COLO668 (cell line): ENCODE data around the gene EXOG.

Experiments used
- DNase-seq: peaks from one replicate; lab custom pipeline; 2025; ENCODE audit not compliant: unreplicated experiment; lab: John Stamatoyannopoulos, UW

Gene EXOG

DNA sequence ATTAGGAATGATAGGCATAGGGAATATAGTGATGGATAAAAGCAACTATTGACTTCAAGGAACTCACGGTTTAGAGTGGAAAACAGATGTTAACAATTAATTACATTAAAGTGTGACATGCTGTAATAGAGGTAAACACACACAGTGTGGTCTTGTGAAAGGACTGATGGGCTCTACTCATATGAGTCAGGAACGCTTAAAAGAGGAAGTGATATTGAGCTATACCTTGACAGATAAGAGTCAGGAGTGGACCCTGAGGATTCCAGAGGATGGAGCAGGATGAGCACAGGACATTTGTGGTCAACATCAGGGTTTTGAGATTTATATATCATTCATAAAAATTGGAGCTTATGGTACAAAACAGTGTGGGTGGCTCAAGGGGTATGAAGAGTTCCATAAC, 11.0 kb downstream of the EXOG start:
- no peak for DNase-seq

DNA sequence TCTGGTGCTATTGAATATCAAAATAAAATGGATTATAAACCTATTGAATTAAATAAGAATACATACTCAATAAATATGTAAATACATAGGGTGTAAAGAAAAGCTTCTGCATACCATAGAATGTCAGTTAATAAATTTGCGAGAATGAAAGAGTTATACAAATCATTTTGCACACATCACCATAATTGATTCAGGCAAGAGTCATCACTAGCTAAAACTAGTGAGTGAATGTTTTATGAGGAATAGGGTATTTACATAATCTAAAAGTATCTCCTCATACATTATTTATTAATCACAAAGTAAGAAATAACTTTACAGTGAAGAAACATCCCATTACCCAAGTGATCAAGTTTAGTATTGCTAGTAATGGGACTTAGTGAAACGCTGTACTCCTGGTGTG, 13.6 kb downstream of the EXOG start:
- no peak for DNase-seq

DNA sequence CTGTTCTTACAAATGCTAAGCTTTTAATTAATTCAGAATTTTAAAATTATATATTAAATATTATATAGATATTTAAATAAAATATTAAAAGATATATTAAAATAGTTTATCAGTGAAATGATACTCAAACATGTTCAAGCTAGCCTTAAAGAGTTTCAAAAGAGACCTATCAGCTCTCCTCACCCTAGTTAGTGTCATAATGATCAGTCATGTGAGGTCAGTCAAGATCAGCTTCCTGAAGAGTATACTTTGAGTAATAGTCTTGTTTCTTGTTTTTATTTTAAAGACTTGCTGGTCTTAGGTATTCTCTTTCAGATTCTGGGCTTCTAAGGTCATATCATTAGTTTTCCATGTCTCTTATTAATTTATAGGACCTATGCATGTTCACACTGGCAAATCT, 14.5 kb downstream of the EXOG start:
- DNase-seq: no peak

DNA sequence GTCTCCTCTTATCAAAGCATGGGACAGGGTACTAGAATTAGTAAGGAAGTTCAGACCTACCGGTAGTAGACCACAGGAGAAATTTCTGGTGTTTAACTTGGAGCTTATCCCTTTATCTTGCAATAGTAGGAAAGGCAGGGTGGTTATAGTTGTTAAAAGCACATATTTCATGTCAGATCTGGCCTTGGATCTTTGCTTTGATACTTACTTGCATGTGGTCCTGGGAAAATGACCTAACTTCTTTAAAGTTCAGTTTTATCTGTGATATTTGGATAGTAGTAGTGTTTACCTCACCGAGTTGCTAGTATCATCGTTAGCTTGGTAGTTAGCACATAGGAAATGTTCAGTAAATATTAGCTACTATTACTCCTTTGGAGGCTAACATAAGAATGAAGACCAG, 15.4 kb downstream of the EXOG start:
- no peak for DNase-seq

DNA sequence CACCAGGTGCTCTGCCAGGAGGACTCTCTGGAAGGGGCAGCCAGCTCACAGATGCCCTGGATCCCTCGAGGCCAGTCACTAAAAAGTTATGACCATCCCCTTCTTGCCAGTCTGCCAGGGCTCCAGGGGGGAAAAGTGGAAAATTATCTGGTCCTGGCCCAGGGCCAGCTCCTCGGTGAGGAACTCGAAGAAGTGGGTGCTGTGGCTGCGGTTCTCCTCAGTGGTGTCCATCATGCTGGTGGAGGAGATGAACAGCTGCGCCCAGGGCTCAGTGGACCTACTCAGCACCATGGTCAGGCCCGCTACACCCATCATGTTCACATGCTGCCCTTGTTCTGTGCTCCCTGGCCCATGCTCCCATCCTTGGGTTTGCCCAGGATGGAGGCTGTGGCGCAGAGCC, 19.2 kb downstream of the EXOG start:
- DNase-seq: no peak

DNA sequence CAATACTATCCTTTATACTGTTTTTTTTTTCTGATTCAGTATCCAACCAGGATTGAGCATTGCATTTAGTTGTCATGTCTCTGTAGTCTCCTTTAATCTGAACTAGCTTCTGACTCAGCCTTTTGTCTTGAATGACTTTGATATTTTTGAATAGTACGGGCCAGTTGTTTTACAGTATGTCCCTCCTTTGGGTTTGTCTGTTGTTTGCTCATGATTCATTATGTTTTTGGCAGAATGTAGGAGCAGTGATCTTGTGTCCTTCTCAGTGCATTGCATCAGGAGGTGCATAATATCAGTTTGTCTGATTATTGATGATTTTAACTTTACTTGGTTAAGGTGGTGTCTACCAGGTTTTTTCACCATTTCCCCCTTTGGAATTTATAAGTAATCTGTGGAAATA, 20.5 kb downstream of the EXOG start:
- DNase-seq: no peak

DNA sequence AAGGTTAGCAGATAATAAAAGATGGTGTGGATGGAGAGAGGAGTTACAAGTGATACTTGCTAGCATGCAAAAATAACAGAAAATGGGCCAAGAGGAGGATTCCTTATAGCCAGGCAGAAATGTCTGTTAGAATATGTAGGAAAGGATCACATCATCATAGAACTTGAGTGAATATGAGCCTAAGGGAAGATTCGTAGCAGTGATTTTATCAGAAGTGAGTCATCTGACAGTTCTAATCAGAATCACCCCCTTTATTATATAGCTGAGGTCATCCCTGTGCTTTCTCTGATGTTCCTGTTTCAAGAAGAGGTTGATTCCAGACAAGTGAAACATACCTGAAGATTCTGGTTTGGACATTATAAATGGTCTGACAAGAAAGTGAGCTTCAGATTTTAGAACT, 22.9 kb downstream of the EXOG start:
- no peak for DNase-seq

DNA sequence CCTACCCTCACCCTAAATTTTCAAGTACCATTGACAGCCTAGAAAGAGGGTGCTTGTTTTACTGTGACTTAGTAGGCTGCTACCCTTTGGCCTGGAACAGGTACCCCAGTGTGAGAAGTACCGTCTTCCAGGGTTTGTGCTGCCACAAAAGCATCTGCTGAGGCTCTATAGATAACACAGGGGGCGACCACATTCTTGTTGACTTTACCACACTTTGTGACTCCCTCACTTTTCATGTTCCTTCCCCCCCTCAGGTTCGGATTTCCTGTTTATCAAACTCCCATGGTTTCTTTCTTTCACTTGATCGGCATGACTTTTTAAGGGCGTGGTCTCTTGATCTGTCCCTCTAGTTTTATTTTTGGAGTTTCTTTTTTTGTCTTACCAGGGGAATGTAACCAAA, 23.5 kb downstream of the EXOG start:
- DNase-seq: no peak

DNA sequence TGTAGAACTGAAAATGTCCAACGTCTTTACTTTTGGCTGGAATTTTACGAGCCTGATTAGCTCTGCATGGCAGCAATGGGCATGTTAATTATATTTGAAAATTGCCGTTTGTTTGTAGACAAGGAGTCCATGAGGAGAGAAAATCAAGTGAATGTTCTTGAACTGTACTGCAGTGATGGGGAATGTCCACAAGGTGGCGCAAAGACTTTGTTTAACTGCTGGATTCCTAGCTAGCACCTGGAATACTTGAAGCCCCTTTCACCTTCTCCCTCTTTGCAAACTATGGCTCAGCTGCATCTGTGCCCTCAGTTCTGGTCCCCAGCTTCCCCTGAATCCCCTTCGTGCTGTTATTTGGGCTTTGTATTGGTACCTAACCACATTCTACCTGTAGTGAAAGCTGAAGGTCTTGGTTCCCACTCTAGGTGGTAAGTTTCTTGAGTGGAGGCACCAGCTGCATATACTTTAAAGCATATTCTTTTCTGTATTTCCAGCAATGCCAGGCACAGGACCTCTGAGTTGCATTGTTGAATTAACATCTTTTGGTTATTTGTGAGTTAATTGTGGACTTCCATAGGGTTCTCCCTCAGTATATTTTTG, 25.3 kb downstream of the EXOG start:
- DNase-seq: peak; percentile 42

DNA sequence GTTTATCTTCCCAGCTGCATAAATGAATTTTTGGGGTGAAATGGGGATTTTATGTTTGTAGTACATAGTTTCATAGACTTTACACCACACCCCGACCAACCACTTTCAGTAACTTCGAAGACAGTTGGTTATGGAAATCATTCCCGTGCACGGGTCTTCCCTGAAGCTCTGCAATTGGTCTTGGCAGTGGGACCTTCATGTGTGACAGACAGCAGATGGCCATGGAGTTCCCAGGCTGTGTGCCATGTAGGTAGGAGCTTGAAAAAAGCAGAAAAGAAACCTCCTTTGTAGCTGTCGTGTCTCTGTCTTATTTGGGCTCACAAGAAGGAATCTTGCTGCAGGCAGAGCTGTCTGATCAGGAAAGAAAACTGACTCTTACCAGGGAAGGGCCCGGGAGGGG, 25.9 kb downstream of the EXOG start:
- no peak for DNase-seq

DNA sequence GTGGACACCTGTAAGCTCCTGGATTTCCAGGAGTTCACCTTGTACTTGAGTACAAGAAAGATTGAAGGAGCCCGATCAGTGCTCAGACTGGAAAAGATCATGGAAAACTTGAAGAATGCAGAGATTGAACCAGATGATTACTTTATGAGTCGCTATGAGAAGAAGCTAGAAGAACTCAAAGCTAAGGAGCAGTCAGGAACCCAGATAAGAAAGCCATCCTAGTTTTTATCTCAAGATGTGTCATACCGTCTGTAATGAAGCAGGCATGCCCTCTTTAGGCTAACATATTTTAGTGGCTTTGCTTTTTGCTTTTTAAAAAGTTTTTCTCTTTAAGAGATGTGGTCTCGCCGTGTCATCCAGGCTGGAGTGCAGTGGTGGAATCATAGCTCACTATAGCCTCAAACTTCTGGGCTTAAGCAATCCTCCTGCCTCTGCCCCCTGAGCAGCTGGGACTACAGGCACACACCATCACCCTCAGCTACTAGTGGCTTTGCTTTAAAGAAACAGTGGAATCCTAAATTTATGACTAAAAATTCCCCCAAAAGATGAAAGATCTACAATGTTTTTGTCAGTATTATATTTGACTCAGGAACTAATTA, 28.1 kb downstream of the EXOG start:
- no peak for DNase-seq

DNA sequence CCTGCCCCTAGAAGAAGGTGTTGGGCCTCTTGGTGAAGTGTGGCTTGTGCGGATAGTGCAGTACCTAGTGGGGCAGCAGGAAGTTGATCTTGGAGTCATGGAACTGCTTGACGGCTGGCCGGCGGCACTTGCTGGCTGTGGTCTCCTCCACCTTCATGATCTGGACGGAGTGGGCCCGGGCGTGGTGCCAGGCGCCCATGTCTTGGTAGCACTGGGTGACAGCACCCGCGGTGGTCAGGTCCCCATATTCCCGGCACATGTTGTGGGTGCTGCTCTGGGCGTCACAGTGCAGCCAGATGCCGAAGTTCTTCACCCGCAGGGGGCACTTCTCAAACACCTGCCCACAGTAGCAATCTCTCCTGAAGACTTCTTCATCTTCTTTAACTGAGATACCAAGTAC, 30.7 kb downstream of the EXOG start:
- no peak for DNase-seq

DNA sequence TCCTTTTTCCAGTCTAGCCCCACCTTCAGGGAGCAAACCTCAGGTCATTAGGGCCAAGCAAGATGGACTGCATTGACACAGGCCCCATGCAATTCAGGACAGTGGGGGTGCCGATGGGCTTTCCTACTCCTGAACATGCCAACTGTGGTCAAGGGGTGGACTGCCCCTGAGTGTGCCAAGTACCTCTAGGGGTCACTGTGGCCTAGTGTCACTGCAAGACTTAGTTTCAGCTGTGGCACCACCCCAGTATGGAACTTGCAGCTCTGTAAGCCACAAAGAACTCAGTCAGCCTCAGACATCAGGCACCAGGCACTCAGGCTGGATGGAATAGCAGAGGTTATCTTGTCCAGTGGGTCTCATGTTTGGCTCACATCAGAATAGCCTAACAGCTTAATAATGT, 32.3 kb downstream of the EXOG start:
- DNase-seq: no peak

DNA sequence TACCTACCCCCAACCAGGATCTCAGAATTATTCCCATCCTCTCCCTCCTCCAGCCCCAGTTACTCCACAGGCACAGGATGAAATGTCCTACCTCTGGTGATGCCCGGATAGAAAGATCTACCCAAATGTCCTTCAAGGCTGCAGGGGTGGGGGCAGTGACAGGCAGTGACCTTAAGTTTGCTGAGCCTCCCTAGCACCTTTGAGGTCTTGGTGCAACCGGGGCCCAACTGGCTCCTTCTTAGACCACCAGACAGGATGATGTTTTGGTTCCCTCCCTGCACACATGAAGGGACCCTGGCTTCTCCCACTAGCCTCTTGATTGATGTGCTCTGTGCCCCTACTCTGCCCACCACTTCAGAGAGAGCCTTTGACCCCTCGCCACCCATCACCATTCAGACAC, 36.4 kb downstream of the EXOG start:
- no peak for DNase-seq

DNA sequence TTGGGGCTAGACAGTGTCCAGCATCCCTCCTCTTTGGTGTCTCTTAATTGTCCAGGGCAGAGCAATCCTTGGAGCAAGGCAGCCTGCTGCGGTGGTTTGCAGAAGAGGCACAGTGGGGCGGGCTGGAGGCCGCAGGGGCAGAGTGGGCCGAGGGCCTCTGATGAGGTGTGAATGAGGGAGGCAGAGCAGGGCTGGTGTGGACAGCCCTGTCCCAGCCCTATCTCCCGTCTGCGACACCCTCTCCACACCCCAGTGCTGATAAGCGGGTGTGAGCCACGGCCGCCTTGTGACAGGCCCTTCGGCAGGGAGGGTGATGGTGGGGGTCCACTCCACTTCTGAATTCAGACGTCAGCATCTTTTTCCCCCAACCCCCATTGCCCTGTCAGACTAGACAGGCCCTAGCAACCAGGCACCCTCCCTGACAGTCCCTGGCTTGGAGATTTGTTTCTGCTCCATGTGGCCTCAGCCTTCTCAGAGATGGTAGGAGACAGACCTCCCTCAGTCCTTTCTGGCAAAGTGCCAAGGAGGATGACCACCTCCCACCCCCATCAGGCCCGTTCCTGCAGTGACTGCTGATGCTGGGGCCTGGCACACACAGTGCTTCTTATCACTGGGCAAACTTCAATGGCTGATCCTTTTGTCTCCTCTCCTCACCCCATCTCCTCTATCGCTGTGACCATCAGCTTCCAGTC, 37.3 kb downstream of the EXOG start:
- DNase-seq: no peak

DNA sequence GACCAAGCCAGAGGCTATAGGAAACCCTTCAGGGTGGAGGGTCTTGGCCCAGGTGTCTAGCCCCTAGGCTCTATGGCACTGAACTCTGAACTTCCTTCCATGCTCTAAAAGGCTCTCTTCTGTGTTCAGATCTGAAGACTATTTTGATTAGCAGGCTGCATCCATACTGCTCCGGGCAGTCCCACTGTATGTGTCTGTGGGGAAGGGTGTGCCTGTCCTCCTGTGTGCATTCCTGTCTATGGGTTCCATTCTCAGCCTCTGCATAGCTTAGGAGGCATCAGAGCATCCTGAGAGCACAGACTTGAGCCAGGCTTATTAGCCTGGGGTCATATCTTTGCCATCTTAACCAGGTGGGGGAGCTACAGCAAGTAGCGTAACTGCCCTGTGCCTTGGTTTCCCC, 38.0 kb downstream of the EXOG start:
- DNase-seq: no peak

DNA sequence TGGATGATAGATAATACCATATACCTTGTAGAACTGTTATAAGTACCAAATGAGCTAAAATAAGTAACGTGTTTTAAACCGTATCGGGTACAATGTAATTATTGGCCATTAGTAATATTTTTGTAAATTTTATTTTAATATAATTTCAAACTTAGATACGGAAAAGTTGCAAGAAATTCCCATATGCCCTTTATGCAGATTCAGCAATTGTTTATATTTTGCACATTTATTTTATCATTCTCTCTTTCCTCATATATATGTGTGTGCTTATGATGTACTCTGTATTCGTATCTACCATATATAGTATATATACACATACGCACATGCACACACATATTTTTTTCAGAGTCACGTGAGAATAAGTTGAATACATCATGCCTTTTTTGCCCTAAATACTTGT, 38.5 kb downstream of the EXOG start:
- no peak for DNase-seq

DNA sequence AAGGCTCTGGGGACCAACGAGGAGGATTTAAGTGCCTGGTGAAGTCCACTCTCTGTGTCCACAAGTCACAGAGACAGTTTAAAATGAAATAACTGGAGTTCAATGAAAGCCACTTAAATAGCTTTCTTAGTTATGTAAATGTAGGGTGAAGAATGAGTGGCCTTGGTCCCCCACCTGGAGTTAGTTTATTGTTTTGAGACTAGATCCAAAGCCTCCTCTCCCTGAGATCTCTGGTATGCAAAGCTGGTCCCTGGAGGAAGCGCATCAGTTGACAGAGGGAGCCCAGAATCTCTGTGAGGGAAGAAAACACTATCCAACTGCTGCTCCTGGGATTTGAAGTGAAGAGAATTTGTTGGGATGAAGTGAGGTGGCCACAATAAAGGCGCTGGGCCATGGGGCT, 40.5 kb downstream of the EXOG start:
- DNase-seq: no peak

DNA sequence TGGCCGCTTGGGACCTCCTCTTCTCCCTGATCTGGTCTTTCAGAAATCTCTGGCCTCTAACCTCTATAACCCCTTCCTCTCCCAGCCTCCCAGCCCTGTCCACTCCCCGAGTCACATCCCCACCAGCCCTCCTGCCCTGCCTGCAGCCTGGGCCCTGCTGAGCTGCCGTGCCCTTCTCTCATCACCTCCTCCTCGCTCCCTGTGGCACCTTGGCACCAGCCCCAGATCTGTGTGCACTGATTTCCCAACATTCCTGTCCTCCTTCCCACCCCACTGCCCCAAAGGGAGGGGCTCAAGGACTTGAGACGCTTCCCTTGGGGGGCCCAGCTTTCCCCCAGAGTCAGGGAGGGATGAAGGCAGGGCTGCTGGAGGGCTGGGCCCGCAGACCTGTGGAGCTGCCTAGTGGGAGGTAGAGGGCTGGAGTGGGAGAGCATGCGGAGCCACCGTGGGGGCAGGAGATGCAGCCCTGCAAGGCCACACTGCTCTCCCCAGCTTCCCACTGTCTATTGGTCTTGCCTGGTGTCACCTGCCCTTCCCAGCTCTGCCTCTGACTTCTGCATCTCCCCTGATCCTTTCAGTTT, 42.7 kb downstream of the EXOG start:
- no peak for DNase-seq

DNA sequence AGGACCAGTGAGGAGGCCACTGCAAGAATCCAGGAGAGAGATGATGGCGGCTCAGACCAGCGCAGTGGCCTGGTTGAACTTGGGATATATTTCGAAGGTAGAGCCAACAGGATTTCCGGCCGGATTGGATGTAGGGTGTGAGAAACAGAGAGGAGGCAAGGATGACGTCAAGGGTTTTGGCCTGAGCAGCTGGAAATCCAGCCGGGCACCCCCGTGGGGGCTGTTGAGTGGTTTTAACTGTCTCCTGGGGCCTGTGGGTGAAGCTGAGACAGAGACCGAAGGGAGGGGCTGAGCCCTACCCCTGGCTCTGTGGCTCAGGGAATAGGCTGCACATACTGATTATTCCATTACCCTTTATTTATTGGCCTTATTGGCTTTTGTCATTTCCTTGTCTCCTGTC, 45.7 kb downstream of the EXOG start:
- no peak for DNase-seq

DNA sequence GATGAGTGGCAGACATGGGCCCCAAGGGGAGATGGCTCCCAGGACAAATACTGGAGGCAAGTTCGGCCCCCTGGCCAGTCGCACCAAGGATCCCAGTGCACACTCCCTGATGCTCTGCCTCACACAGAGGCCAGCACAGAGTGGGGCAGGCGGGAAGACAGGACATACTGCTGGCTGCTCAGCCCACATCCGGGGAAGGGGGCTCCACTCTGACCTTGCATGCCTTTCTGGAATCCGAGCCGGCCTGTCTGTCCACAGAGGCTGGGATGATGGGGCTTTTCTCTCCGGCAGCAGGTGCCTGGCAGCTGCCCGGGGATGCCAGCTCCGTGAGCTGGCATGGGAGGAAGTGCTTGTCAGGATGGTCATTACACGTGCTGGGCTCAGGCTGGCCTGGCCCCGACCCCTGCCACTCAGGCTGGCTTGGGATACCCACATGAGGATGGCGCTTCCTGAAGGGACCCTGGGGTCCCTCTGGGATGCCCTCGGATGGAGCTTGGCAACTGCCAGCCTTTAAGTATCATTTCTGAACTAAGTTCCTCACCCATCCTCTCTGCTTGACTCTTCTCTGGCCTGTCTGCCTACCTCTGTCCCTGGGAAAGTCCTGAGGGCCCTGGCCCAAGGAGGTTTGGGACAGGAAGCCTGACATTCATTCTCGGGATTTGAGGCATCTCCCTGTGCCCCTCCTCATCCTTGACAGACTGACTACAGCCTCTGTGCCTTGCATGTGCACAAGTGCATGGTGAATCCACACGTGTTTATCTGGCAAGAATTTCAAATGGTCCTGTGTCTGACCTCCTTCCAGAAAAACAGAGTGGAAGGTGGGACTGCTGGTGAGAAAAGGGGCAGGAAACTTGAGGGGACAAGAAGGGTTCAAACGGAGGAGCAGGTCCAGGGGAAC, 46.5 kb downstream of the EXOG start:
- no peak for DNase-seq

DNA sequence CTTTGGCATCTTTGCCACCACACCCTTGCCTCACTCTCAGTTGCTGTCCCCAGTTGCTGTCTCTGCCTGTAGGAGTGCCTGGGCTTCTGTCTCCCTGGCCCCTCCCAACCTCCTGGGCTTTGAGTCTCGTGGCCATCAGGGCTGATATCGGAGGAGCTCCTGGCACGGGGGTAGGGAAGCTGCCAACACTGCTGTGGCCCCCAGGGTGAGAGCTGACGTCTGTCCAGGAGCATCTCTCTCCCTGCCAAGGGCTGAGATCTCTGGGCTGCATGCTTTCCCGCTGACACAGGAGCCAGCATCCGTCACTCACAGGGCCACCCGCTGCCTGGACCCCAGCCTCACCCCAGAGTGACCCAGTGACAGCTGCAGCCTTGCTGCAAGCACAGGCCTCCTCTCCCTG, 47.4 kb downstream of the EXOG start:
- DNase-seq: no peak
